Activated CD4-positive, alpha-beta T cell treated with anti-CD3 and anti-CD28 coated beads, Interleukin-2, Interleukin-6, amounts not matched to agents 100 ng/mL and 50 ng/mL, durations not matched to agents 16 hours and 8 hours (primary cell): Measurements from ENCODE around the gene PRKG1.
"Not testable (repeated sequence)": the region's sequence is repeated elsewhere in the genome, so short reads cannot be mapped to it uniquely, and the experiment has no call there.

Experiments
- DNase-seq: peaks from one replicate; pipeline ENCODE4 v3.0.0-alpha.2; 2020

Gene PRKG1

GRCh38 chr10:51683031-51683691 is 608.9 kb downstream of the PRKG1 start:
- no peak for DNase-seq

- no peak for DNase-seq
Observed at GRCh38 chr10:51685768-51686167, 611.5 kb downstream of the PRKG1 start.

- no peak for DNase-seq
Observed at GRCh38 chr10:51687296-51687695, 613.0 kb downstream of the PRKG1 start.

GRCh38 chr10:51688826-51689225 is 614.5 kb downstream of the PRKG1 start:
- not testable (repeated sequence) for DNase-seq

GRCh38 chr10:51689536-51689935 is 615.2 kb downstream of the PRKG1 start:
- no peak for DNase-seq

GRCh38 chr10:51691135-51691534 is 616.8 kb downstream of the PRKG1 start:
- no peak for DNase-seq

- no peak for DNase-seq
Observed at GRCh38 chr10:51694086-51694768, 619.9 kb downstream of the PRKG1 start.

- DNase-seq, result no peak
Observed at GRCh38 chr10:51696251-51696650, 622.0 kb downstream of the PRKG1 start.

- no peak for DNase-seq
Observed at GRCh38 chr10:51698473-51699063, 624.3 kb downstream of the PRKG1 start.

- DNase-seq, result no peak
Observed at GRCh38 chr10:51699145-51699474, 624.8 kb downstream of the PRKG1 start.

GRCh38 chr10:51699475-51700227 is 625.4 kb downstream of the PRKG1 start, which contains the start of gene CSTF2T:
TSS of gene CSTF2T (minus strand) at chr10:51699595. CDS start at chr10:51699549, 46 bp downstream.
- peak; percentile 94 for DNase-seq

- peak; percentile 11 for DNase-seq
Observed at GRCh38 chr10:51700228-51700817, 626.0 kb downstream of the PRKG1 start.

GRCh38 chr10:51705774-51706173 is 631.5 kb downstream of the PRKG1 start:
- DNase-seq, result no peak

- no peak for DNase-seq
Observed at GRCh38 chr10:51706225-51706624, 631.9 kb downstream of the PRKG1 start.

- DNase-seq, result no peak
Observed at GRCh38 chr10:51707392-51707791, 633.1 kb downstream of the PRKG1 start.

- no peak for DNase-seq
Observed at GRCh38 chr10:51707821-51708424, 633.6 kb downstream of the PRKG1 start.

- no peak for DNase-seq
Observed at GRCh38 chr10:51708609-51709008, 634.3 kb downstream of the PRKG1 start.

GRCh38 chr10:51709324-51709972 is 635.2 kb downstream of the PRKG1 start:
- DNase-seq, result no peak

GRCh38 chr10:51711519-51711891 is 637.2 kb downstream of the PRKG1 start:
- DNase-seq, result no peak

GRCh38 chr10:51716981-51717380 is 642.7 kb downstream of the PRKG1 start:
- DNase-seq, result no peak

GRCh38 chr10:51718804-51719291 is 644.6 kb downstream of the PRKG1 start:
- DNase-seq, result no peak

- no peak for DNase-seq
Observed at GRCh38 chr10:51724038-51724437, 649.8 kb downstream of the PRKG1 start.
